WTC11 (cell line): Measurements from ENCODE around the gene GANAB.

Experiments used
- ATF3 ChIP-seq: sonication (generic); formaldehyde crosslinking; conservative IDR thresholded peaks from 2 replicates; pipeline ENCODE4 v1.8.1; 2022; ENCODE audit warnings: mild to moderate bottlenecking, missing genetic modification reagents
- ETV6 ChIP-seq: sonication (generic); formaldehyde crosslinking; IDR thresholded peaks from 2 replicates; pipeline ENCODE4 v1.8.1; 2022; ENCODE audit warnings: mild to moderate bottlenecking, missing genetic modification reagents
- FOXP1 ChIP-seq: sonication (generic); formaldehyde crosslinking; IDR thresholded peaks from 2 replicates; pipeline ENCODE4 v1.8.0; 2022; ENCODE audit warnings: missing genetic modification reagents, mild to moderate bottlenecking, moderate library complexity, borderline replicate concordance
- GTF2I ChIP-seq: fragments of 250-450 bp; sonication (Bioruptor Pico); conservative IDR thresholded peaks from 2 replicates; pipeline ENCODE4 v1.4.0; 2021; ENCODE audit warnings: mild to moderate bottlenecking
- MAX ChIP-seq: sonication (generic); formaldehyde crosslinking; IDR thresholded peaks from 2 replicates; pipeline ENCODE4 v1.8.0; 2022; ENCODE audit warnings: mild to moderate bottlenecking, missing genetic modification reagents
- MLX ChIP-seq: sonication (generic); formaldehyde crosslinking; IDR thresholded peaks from 2 replicates; pipeline ENCODE4 v1.8.1; 2023; ENCODE audit warnings: mild to moderate bottlenecking, missing genetic modification reagents, moderate library complexity
- SMAD3 ChIP-seq: sonication (generic); formaldehyde crosslinking; IDR thresholded peaks from 2 replicates; pipeline ENCODE4 v1.8.0; 2022; ENCODE audit warnings: missing genetic modification reagents, mild to moderate bottlenecking, borderline replicate concordance
- ZBTB21 ChIP-seq: sonication (generic); formaldehyde crosslinking; IDR thresholded peaks from 2 replicates; pipeline ENCODE4 v1.8.1; 2023; ENCODE audit warnings: mild to moderate bottlenecking, missing genetic modification reagents, borderline replicate concordance
- ZNF281 ChIP-seq: sonication (generic); formaldehyde crosslinking; IDR thresholded peaks from 2 replicates; pipeline ENCODE4 v1.8.0; 2023; ENCODE audit warnings: mild to moderate bottlenecking, missing genetic modification reagents
- TF ChIP-seq, protein P1 (sequence below): fragments of 200-600 bp; IDR thresholded peaks from 2 replicates; pipeline ENCODE4 v1.8.0; 2022; ENCODE audit warnings: antibody characterized with exemption
- TF ChIP-seq, protein P2 (sequence below): sonication (generic); formaldehyde crosslinking; IDR thresholded peaks from 2 replicates; pipeline ENCODE4 v1.8.0; 2023; ENCODE audit warnings: missing genetic modification reagents
- TF ChIP-seq, protein P3 (sequence below): sonication (generic); formaldehyde crosslinking; IDR thresholded peaks from 2 replicates; pipeline ENCODE4 v1.8.0; 2022; ENCODE audit warnings: mild to moderate bottlenecking, missing genetic modification reagents

GRCh38 chr11:62608776-62609175, 37.6 kb downstream of the GANAB start:
- TF ChIP-seq ZNF281 (CRISPR knock-in tag) (no peak), ZBTB21 (no peak), SMAD3 (no peak), FOXP1 (no peak), MLX (CRISPR knock-in tag) (no peak), MAX (CRISPR knock-in tag) (no peak), ETV6 (no peak), GTF2I (CRISPR knock-in tag) (no peak), ATF3 (CRISPR knock-in tag) (no peak)
- TF ChIP-seq, protein P1, sequence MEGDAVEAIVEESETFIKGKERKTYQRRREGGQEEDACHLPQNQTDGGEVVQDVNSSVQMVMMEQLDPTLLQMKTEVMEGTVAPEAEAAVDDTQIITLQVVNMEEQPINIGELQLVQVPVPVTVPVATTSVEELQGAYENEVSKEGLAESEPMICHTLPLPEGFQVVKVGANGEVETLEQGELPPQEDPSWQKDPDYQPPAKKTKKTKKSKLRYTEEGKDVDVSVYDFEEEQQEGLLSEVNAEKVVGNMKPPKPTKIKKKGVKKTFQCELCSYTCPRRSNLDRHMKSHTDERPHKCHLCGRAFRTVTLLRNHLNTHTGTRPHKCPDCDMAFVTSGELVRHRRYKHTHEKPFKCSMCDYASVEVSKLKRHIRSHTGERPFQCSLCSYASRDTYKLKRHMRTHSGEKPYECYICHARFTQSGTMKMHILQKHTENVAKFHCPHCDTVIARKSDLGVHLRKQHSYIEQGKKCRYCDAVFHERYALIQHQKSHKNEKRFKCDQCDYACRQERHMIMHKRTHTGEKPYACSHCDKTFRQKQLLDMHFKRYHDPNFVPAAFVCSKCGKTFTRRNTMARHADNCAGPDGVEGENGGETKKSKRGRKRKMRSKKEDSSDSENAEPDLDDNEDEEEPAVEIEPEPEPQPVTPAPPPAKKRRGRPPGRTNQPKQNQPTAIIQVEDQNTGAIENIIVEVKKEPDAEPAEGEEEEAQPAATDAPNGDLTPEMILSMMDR: no peak
- TF ChIP-seq, protein P2, sequence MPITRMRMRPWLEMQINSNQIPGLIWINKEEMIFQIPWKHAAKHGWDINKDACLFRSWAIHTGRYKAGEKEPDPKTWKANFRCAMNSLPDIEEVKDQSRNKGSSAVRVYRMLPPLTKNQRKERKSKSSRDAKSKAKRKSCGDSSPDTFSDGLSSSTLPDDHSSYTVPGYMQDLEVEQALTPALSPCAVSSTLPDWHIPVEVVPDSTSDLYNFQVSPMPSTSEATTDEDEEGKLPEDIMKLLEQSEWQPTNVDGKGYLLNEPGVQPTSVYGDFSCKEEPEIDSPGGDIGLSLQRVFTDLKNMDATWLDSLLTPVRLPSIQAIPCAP (CRISPR knock-in tag): no peak
- TF ChIP-seq, protein P3, sequence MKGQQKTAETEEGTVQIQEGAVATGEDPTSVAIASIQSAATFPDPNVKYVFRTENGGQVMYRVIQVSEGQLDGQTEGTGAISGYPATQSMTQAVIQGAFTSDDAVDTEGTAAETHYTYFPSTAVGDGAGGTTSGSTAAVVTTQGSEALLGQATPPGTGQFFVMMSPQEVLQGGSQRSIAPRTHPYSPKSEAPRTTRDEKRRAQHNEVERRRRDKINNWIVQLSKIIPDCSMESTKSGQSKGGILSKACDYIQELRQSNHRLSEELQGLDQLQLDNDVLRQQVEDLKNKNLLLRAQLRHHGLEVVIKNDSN: no peak
